Kidney (tissue), 14 donors: ENCODE data around the gene KRTAP5-1. TPM values are rescaled to one million over a fixed set of nuclear protein-coding genes. Genes with fewer than 3 reads are reported as not detected.
A peak's percentile ranks its signal among the peaks of the same experiment; 100 is the strongest.

ENCODE experiments used
- DNase-seq, 5 donors: peaks; one replicate each; pipeline ENCODE4 v3.0.0-alpha.2; 2013 to 2020
- FAIRE-seq: peaks from 2 replicates; lab custom pipeline; 2012; peaks lifted over from hg19 to GRCh38; lab: Jason Lieb, UNC
- H3K27ac ChIP-seq, 2 donors: one replicate each; pipeline ENCODE4 v1.7.0; 2013; ENCODE audit warnings: low read depth in 2 of 2, low read length in 2 of 2, inconsistent platforms in 1 of 2
- H3K27me3 ChIP-seq: one replicate; pipeline ENCODE4 v1.7.1; 2013; ENCODE audit warnings: low read length, inconsistent platforms; ENCODE audit not compliant: control insufficient read depth, insufficient read depth
- H3K36me3 ChIP-seq, 3 donors: one replicate each; pipeline versions ENCODE4 v1.7.0 to v1.7.1; 2013; ENCODE audit warnings: low read length in 3 of 3, control low read depth in 1 of 3, inconsistent platforms in 1 of 3; ENCODE audit not compliant: insufficient read depth in 3 of 3, control insufficient read depth in 2 of 3
- H3K4me1 ChIP-seq, 3 donors: one replicate each; pipeline versions ENCODE4 v1.7.0 to v1.7.1; 2013; ENCODE audit warnings: low read length in 3 of 3, inconsistent platforms in 1 of 3, low read depth in 1 of 3; ENCODE audit not compliant: control insufficient read depth in 2 of 3, insufficient read depth in 2 of 3
- H3K4me3 ChIP-seq, 3 donors: one replicate each; pipeline versions ENCODE4 v1.7.0 to v1.8.1; 2013; ENCODE audit warnings: low read length in 3 of 3, control low read depth in 1 of 3, inconsistent platforms in 1 of 3
- H3K9ac ChIP-seq, 3 donors: one replicate each; pipeline versions ENCODE4 v1.7.0 to v1.7.1; 2013; ENCODE audit warnings: low read length in 3 of 3, control low read depth in 1 of 3, inconsistent platforms in 1 of 3
- H3K9me3 ChIP-seq, 3 donors: one replicate each; pipeline versions ENCODE4 v1.7.0 to v1.7.1; 2013; ENCODE audit warnings: low read length in 3 of 3, control low read depth in 1 of 3, inconsistent platforms in 1 of 3; ENCODE audit not compliant: control insufficient read depth in 2 of 3, insufficient read depth in 1 of 3
- CTCF ChIP-seq: IDR thresholded peaks from 3 replicates; pipeline ENCODE4 v1.5.1; 2012; ENCODE audit warnings: mild to moderate bottlenecking, moderate library complexity, borderline replicate concordance; ENCODE audit not compliant: insufficient read depth; ENCODE audit errors: extremely low read depth
- intact Hi-C: fragments of 100-400 bp; cut with DNase I; formaldehyde crosslinking; loops from one replicate; pipeline ENCODE4 v1.11.1; 2022
- polyA plus RNA-seq: library from polyadenylated mRNA; stranded (reverse); fragments of 350-450 nt; fragmentation: Illumina TruSeq; extraction: RNeasy Lipid Tissue Mini Kit (QIAGEN cat#74804); gene quantifications from one replicate; pipeline ENCODE4 v1.2.3, GENCODE V29; 2014; ENCODE audit warnings: low read depth, low replicate concordance; ENCODE audit not compliant: insufficient read depth
- total RNA-seq: library from RNA; stranded (reverse); fragmentation: NEBNext Ultra II Directional; extraction: Animal tissue kit (Norgen Biotek cat#: 25700); gene quantifications from one replicate; pipeline ENCODE4 v1.2.1, GENCODE V29; 2021
- donor health status: control.
- donor health status: control.
- donor health status: control.
- donor health status: control.
- donor health status: control.
- donor health status: DM: yes; HTN: yes; CAD: no.
- donor health status: Normal renal cell carcinoma (clear cell type).

Gene KRTAP5-1
- total and polyA plus RNA-seq, 2 donors from 2014 or later, result not detected

DNA sequence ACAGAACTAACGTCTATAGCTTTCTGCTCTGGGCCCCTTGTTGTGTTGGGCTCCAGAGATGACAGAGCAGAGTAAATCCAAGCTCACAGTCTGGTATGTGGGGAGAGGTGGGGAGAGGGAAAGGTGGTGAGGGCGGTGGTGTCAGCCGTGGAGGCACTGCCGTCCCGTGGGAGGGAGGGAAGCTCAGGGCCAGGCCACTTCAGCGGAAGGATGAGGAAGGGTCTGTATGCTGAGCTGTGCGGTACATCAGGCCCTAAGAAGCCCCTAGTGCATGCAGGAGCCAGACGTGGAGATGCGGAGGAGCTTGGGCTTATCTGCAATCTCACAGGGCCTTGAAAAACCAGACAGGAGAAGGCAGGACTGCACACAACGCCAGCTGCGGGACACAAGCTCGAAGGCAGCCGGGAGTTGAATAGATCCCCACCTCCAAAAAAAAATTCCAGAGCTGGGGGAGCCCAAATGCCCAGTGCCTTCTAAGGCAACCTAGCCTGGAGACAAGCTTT is 46.0 kb upstream of the KRTAP5-1 start:
- no peak for FAIRE-seq
- intact Hi-C loops, result no loop called here

DNA sequence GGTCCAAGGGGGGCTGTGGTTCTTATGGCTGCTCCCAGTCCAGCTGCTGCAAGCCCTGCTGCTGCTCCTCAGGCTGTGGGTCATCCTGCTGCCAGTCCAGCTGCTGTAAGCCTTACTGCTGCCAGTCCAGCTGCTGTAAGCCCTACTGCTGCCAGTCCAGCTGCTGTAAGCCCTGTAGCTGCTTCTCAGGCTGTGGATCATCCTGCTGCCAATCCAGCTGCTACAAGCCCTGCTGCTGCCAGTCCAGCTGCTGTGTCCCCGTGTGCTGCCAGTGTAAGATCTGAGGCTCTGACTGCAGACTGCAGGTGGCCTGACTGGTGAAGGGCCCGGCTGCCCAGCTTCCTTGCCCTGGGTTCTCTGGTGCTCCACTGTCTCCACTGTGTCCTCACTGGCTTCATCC is 45.2 kb upstream of the KRTAP5-1 start:
- no peak for TF ChIP-seq CTCF
- intact Hi-C loops, result no loop called here
- no peaks in the 10 kb centered on the region for H3K4me1 ChIP-seq
- no peak overlapping the region for H3K9ac ChIP-seq
- H3K9me3 ChIP-seq, result no peaks in the 10 kb centered on the region
- H3K27ac ChIP-seq, result no peak overlapping the region
- no peaks in the 10 kb centered on the region for H3K36me3 ChIP-seq
- FAIRE-seq, result no peak
- DNase-seq, result peak in 1 of 5 donors; percentile 6
- H3K27me3 ChIP-seq, result no peaks in the 10 kb centered on the region
- H3K4me3 ChIP-seq, result no peak overlapping the region

More for the DNA sequence above, 46.0 kb upstream of the KRTAP5-1 start:
- H3K4me1 ChIP-seq, result no peaks in the 10 kb centered on the region
- no peaks in the 10 kb centered on the region for H3K27me3 ChIP-seq
- no peak overlapping the region for H3K4me3 ChIP-seq
- no peak overlapping the region for H3K9ac ChIP-seq
- H3K36me3 ChIP-seq, result no peaks in the 10 kb centered on the region
- TF ChIP-seq CTCF, result no peak
- no peaks in the 10 kb centered on the region for H3K9me3 ChIP-seq
- peak in 1 of 5 donors; percentile 40 for DNase-seq
- no peak overlapping the region for H3K27ac ChIP-seq

DNA sequence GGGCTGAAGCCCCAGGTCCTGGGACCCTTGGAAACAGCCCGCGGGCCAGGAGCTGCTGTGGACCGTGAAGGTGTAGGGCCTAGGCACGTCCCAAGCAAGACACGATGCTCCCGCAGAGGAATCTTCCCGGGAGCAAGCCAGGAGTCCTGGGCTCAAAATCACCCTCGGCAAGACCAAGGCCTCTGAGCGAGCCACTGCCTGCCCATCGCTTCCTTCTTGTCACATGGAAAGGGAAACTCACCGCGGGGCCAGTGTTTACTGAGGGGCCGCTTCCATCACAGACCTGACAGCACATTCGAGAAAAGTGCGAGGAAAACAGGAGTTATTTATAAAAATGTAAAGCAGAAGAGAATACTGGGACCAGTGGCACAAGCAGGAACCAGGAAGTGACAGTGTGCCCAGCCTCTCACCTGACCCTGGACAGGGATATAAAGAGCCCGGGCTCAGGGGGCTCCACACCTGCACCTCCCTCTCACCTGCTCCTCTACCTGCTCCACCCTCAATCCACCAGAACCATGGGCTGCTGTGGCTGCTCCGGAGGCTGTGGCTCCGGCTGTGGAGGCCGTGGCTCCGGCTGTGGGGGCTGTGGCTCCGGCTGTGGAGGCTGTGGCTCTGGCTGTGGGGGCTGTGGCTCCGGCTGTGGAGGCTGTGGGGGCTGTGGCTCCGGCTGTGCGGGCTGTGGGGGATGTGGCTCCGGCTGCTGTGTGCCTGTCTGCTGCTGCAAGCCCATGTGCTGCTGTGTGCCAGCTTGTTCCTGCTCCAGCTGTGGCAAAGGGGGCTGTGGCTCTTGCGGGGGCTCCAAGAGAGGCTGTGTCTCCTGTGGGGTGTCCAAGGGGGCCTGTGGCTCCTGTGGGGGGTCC is 44.5 kb upstream of the KRTAP5-1 start, which contains the start of gene KRTAP5-5:
KRTAP5-5 (plus strand) TSS at position 450 of the 860 bp plus-strand sequence; CDS start at position 516, 66 bp downstream.
- FAIRE-seq (no peak), DNase-seq (peak in 1 of 5 donors; percentile 54)
- Histone ChIP-seq H3K9me3 (no peaks in the 10 kb centered on the region), H3K9ac (no peak within 1 kb of the TSS), H3K36me3 (no peaks in the 10 kb centered on the region), H3K4me3 (no peak within 1 kb of the TSS), H3K4me1 (no peaks in the 10 kb centered on the region), H3K27me3 (no peaks in the 10 kb centered on the region), H3K27ac (no peak within 1 kb of the TSS)
- intact Hi-C loops, result no loop called here
- TF ChIP-seq CTCF, result no peak
